Loucy (cell line): Measurements from ENCODE around the gene TMEM245.

ENCODE experiments used
- H2AFZ ChIP-seq: fragments of 200-600 bp; sonication (generic); 2 replicates; pipeline ENCODE4 v1.6.0; 2016; ENCODE audit warnings: antibody characterized with exemption, mild to moderate bottlenecking, low read length, moderate library complexity
- H3F3A ChIP-seq: fragments of 200-600 bp; 2 replicates; pipeline ENCODE4 v1.6.0; 2016; ENCODE audit warnings: antibody characterized with exemption, low read depth, mild to moderate bottlenecking
- H3K27me3 ChIP-seq: fragments of 200-600 bp; sonication (generic); 2 replicates; pipeline ENCODE4 v1.6.1; 2014; ENCODE audit warnings: low read length, mild to moderate bottlenecking; ENCODE audit not compliant: insufficient read depth, poor library complexity, severe bottlenecking
- H3K36me3 ChIP-seq: fragments of 200-600 bp; sonication (generic); 2 replicates; pipeline ENCODE4 v1.6.1; 2016; ENCODE audit warnings: low read length; ENCODE audit not compliant: insufficient read depth
- H3K4me1 ChIP-seq: fragments of 200-600 bp; sonication (generic); 2 replicates; pipeline ENCODE4 v1.5.1; 2014; ENCODE audit warnings: low read length, mild to moderate bottlenecking; ENCODE audit not compliant: insufficient read depth, poor library complexity, severe bottlenecking
- H3K4me2 ChIP-seq: fragments of 200-600 bp; sonication (generic); 2 replicates; pipeline ENCODE4 v1.6.0; 2014; ENCODE audit warnings: antibody characterized with exemption, low read length, low read depth, mild to moderate bottlenecking; ENCODE audit not compliant: poor library complexity, severe bottlenecking
- H3K4me3 ChIP-seq: fragments of 200-600 bp; sonication (generic); 2 replicates; pipeline ENCODE4 v1.5.1; 2014; ENCODE audit warnings: low read length, mild to moderate bottlenecking, mixed read lengths; ENCODE audit not compliant: poor library complexity, severe bottlenecking
- H3K79me2 ChIP-seq: fragments of 200-600 bp; sonication (generic); 2 replicates; pipeline ENCODE4 v1.6.1; 2014; ENCODE audit warnings: low read length; ENCODE audit not compliant: insufficient read depth
- H3K9ac ChIP-seq: fragments of 200-600 bp; sonication (generic); 2 replicates; pipeline ENCODE4 v1.6.0; 2014; ENCODE audit warnings: mild to moderate bottlenecking, low read depth, low read length, moderate library complexity; ENCODE audit not compliant: poor library complexity, severe bottlenecking
- H3K9me2 ChIP-seq: fragments of 200-600 bp; sonication (generic); replicated peaks from 2 replicates; pipeline ENCODE4 v1.6.1; 2016; ENCODE audit warnings: low read depth, low read length, mixed read lengths
- H3K9me3 ChIP-seq: fragments of 200-600 bp; sonication (generic); 2 replicates; pipeline ENCODE4 v1.6.1; 2014; ENCODE audit warnings: mild to moderate bottlenecking, antibody characterized with exemption, low read length, low read depth; ENCODE audit not compliant: insufficient read depth
- H4K20me1 ChIP-seq: fragments of 200-600 bp; sonication (generic); 2 replicates; pipeline ENCODE4 v1.6.0; 2014; ENCODE audit warnings: antibody characterized with exemption, low read length, mild to moderate bottlenecking; ENCODE audit not compliant: insufficient read depth, poor library complexity, severe bottlenecking
- CTCF ChIP-seq: fragments of 200-600 bp; sonication (generic); conservative IDR thresholded peaks from 2 replicates; pipeline ENCODE4 v1.5.1; 2014; ENCODE audit warnings: mild to moderate bottlenecking, antibody characterized with exemption, low read length
- EZH2phosphoT487 ChIP-seq: fragments of 200-600 bp; IDR thresholded peaks from 2 replicates; pipeline ENCODE4 v1.6.1; 2018; ENCODE audit warnings: antibody characterized with exemption, mild to moderate bottlenecking, moderate library complexity, borderline replicate concordance

Gene TMEM245

DNA sequence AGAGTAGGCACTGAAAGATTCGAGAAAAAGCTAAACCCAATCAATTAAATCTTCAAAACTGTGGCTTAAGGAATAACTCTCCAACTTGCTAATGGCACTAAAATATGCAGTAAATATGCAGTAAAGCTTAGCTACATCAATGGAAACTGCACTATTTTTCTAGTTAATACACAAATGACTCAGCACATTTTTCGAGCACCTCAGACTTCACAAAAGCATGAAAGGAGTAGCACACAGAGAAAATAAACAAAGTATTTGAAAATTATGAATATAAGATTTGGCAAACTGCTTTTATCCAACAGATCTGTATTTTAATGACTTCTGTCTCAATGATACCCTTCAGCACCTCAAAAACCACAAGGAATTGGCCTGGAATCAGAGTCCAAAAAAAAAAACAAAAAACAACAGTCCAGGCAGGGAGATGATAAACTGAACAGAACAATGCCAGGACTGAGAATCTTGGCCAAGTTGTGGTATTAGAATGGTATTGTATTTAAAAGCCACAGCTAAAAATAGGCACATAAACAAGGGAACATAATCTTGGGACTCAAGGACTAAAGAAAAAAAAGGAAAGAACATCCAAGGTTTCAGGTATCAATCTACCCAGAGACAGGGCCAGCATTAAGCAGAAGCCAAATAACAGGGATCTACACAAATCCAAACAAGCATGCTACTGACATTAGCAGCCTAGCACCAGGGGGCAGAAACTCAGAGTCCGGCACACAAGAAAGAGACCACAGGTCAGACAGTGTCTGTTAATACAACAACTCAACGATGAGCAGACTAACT, 21.4 kb downstream of the TMEM245 start:
- no peaks in the 10 kb centered on the region for H3K9me2 ChIP-seq
- H3K79me2 ChIP-seq: peaks cover 92% of the 10 kb centered on the region
- TF ChIP-seq EZH2phosphoT487 (no peak), CTCF (0 out of 2 replicates have a peak, but pooled peaks have one; percentile 15)
- no peak overlapping the region for H2AFZ ChIP-seq
- H3K4me1 ChIP-seq: peaks cover 30% of the 10 kb centered on the region
- H4K20me1 ChIP-seq: peaks cover 54% of the 10 kb centered on the region
- no peak overlapping the region for H3K9ac ChIP-seq
- H3K36me3 ChIP-seq: peaks cover 62% of the 10 kb centered on the region
- H3K27me3 ChIP-seq: no peaks in the 10 kb centered on the region
- H3F3A ChIP-seq: peaks cover 3% of the 10 kb centered on the region; the same call in 1 of the 2 replicates
- H3K4me2 ChIP-seq: peak overlapping the region; percentile 6
- H3K9me3 ChIP-seq: peaks cover 5% of the 10 kb centered on the region; the same call in 1 of the 2 replicates
- no peak overlapping the region for H3K4me3 ChIP-seq

DNA sequence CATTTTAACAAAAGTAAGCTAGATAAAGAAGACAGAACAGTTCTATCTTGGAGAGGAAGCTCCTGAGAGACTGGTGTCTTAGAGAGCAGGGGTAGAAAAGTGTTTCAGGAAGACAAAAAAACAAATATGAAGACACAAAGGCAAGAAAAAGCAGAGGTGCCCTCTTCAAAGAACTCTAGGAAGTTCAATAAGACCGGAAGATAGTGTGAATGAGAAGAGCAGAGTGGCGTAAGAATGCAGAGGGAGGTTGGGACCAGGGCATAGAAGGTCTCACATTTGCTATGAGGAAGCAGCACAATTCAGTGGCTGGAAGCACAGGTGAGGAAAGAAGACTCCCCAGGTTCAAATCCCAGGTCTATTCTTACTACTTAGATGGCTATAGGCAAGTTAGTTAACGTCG, 22.6 kb downstream of the TMEM245 start:
- H4K20me1 ChIP-seq: peaks cover 54% of the 10 kb centered on the region
- H3K4me2 ChIP-seq: no peak overlapping the region
- peaks cover 90% of the 10 kb centered on the region for H3K79me2 ChIP-seq
- H3K27me3 ChIP-seq: no peaks in the 10 kb centered on the region
- peaks cover 25% of the 10 kb centered on the region for H3K4me1 ChIP-seq
- H3K9me2 ChIP-seq: no peaks in the 10 kb centered on the region
- H3K9me3 ChIP-seq: no peaks in the 10 kb centered on the region
- no peak overlapping the region for H3K9ac ChIP-seq
- peaks cover 64% of the 10 kb centered on the region; the same call in 1 of the 2 replicates for H3K36me3 ChIP-seq
- H2AFZ ChIP-seq: no peak overlapping the region
- TF ChIP-seq EZH2phosphoT487: no peak
- TF ChIP-seq CTCF: no peak
- no peaks in the 10 kb centered on the region; the same call in 1 of the 2 replicates for H3F3A ChIP-seq
- no peak overlapping the region for H3K4me3 ChIP-seq

- Histone ChIP-seq H3K9ac (no peak overlapping the region), H3K4me1 (peaks cover 13% of the 10 kb centered on the region), H3K79me2 (peaks cover 78% of the 10 kb centered on the region), H4K20me1 (peaks cover 39% of the 10 kb centered on the region), H3K4me2 (no peak overlapping the region), H3K4me3 (no peak overlapping the region), H3K27me3 (no peaks in the 10 kb centered on the region), H3K9me2 (no peaks in the 10 kb centered on the region), H3K36me3 (peaks cover 69% of the 10 kb centered on the region), H2AFZ (no peak overlapping the region), H3F3A (no peaks in the 10 kb centered on the region), H3K9me3 (no peaks in the 10 kb centered on the region)
- TF ChIP-seq EZH2phosphoT487 (no peak), CTCF (no peak)
Measured at GRCh38 chr9:109095321-109095720, 24.4 kb downstream of the TMEM245 start.
